ENCODE measurements around the gene BOD1L1. TPM values are rescaled to one million over a fixed set of nuclear protein-coding genes. Genes with fewer than 3 reads are reported as not detected.

The BOD1L1 gene
- total RNA-seq, 6 experiments from 2014 or later, result 22.9 to 24.9 (median 24.6) TPM

GRCh38 chr4:13558881-13559280 is 68.6 kb downstream of the BOD1L1 start:
- Mint-ChIP-seq H3K9me3 (no peaks in the 10 kb centered on the region; the same call in 1 of the 2 replicates), H3K27me3 (ENCODE audit: insufficient read depth) (no peaks in the 10 kb centered on the region), H3K4me1 (ENCODE audit: low read depth) (peaks cover 44% of the 10 kb centered on the region), H3K27ac (peak overlapping the region; percentile 40), H3K4me3 (peak overlapping the region; percentile 52; the same call in 1 of the 2 replicates), H3K36me3 (ENCODE audit: low read depth) (peaks cover 14% of the 10 kb centered on the region)
- TF ChIP-seq CTCF (IDR thresholded peaks at IDR 0.05), result no peak
- no peak for DNase-seq

GRCh38 chr4:13555325-13555724 is 72.2 kb downstream of the BOD1L1 start:
- peaks cover 11% of the 10 kb centered on the region for H3K36me3 Mint-ChIP-seq (ENCODE audit: low read depth)
- DNase-seq, result no peak
- TF ChIP-seq CTCF (IDR thresholded peaks at IDR 0.05), result no peak
- peaks cover 5% of the 10 kb centered on the region; the same call in 1 of the 2 replicates for H3K9me3 Mint-ChIP-seq
- H3K27me3 Mint-ChIP-seq (ENCODE audit: insufficient read depth), result peaks cover 18% of the 10 kb centered on the region; the same call in 1 of the 2 replicates
- H3K4me1 Mint-ChIP-seq (ENCODE audit: low read depth), result peaks cover 26% of the 10 kb centered on the region
- no peak overlapping the region for H3K27ac Mint-ChIP-seq
- H3K4me3 Mint-ChIP-seq, result no peak overlapping the region

GRCh38 chr4:13553081-13553480 is 74.4 kb downstream of the BOD1L1 start:
- DNase-seq, result no peak
- peaks cover 6% of the 10 kb centered on the region; the same call in 1 of the 2 replicates for H3K36me3 Mint-ChIP-seq (ENCODE audit: low read depth)
- H3K27ac Mint-ChIP-seq, result no peak overlapping the region
- H3K4me1 Mint-ChIP-seq (ENCODE audit: low read depth), result peaks cover 14% of the 10 kb centered on the region
- H3K9me3 Mint-ChIP-seq, result peaks cover 5% of the 10 kb centered on the region; the same call in 1 of the 2 replicates
- peaks cover 30% of the 10 kb centered on the region for H3K27me3 Mint-ChIP-seq (ENCODE audit: insufficient read depth)
- TF ChIP-seq CTCF (IDR thresholded peaks at IDR 0.05), result no peak
- no peak overlapping the region for H3K4me3 Mint-ChIP-seq

DNA sequence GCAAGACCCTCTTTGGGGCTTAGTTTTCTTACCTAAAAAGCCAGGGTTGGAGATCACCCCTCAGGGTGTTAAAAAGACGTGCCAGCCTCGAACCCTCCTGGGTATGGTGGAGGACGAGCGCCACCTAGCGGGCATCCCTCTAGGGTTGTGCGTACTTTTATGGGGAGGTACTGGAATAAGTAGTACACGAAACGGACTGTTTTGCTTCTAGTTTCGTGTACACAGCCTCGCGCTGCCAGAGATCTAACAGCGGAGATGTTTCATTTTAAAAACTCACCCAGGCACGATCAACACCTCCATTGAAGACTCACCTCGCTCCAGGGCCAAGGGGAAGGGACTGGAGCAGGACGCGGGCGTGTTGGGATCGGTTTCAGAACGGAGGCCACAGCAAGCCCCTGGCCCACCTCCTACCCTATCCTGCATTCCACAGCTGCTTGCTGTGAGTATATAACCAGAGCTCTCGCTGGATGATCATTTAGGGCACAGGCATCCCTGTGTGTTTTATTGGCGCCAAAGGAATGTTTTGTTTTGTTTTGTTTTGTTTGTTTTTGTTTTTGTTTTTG is 78.5 kb downstream of the BOD1L1 start:
- Mint-ChIP-seq H3K4me3 (peak overlapping the region; percentile 88), H3K27me3 (ENCODE audit: insufficient read depth) (peaks cover 42% of the 10 kb centered on the region), H3K36me3 (ENCODE audit: low read depth) (peaks cover 14% of the 10 kb centered on the region), H3K9me3 (peaks cover 5% of the 10 kb centered on the region; the same call in 1 of the 2 replicates), H3K4me1 (ENCODE audit: low read depth) (peaks cover 29% of the 10 kb centered on the region), H3K27ac (no peak overlapping the region)
- peak; percentile 99 for TF ChIP-seq CTCF (IDR thresholded peaks at IDR 0.05)
- DNase-seq, result peak; percentile 46

DNA sequence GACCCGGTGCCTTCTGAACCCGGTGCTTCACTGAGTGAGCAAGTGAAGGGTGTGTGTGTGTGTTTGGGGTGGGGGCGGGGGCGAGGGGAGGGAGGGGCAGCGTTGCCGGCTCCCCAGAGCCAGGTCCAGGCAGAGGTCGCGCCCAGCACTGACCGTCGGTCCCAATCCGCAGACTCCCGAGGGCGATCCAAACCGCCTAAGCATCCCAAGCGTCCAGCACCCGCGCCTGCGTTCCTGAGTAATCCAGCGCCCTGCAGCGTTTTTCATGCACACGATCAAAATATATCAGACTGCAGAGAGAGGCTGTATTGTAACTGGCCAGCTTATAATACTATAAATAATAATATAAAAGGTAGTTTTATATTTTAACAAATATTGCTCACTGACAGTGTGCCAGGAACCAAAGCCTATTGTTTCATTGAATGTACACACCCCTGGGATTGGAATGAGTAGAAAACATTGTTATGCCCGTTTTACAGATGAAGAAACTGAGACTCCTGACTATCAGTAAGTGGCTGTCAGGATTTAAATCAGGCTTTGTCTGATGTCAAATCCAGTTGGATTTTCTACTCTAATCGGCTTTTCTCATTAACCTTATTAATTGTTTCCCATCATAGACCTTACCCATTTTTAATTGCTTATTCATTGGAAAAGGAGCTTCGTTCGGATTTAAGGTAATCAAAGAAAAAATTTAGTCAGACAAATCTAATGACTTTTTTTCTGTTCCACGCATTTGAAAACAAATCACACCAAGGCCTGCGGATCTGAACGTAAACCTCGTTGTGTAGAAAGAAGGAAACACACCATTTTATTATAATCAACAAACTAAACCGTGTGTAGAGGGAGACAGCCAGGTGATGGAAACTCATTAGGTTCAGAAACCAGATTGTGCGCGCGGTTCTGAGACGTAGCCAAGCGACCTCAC is 79.2 kb downstream of the BOD1L1 start:
- Mint-ChIP-seq H3K4me3 (peak overlapping the region; percentile 88), H3K27ac (no peak overlapping the region), H3K4me1 (ENCODE audit: low read depth) (peaks cover 29% of the 10 kb centered on the region), H3K27me3 (ENCODE audit: insufficient read depth) (peaks cover 45% of the 10 kb centered on the region), H3K36me3 (ENCODE audit: low read depth) (peaks cover 14% of the 10 kb centered on the region), H3K9me3 (peaks cover 5% of the 10 kb centered on the region; the same call in 1 of the 2 replicates)
- TF ChIP-seq CTCF (IDR thresholded peaks at IDR 0.05), result no peak
- DNase-seq, result no peak
